H1 (cell line): ENCODE measurements around the gene MED6. TPM values are rescaled to one million over a fixed set of nuclear protein-coding genes. Genes with fewer than 3 reads are reported as not detected.

Source experiments
- CBX8 ChIP-seq: fragments of 300-800, 300-1000 bp; sonication (generic); IDR thresholded peaks from 2 replicates; pipeline ENCODE4 v1.7.1; 2016; ENCODE audit warnings: low read depth, low read length, borderline replicate concordance
- CHD7 ChIP-seq: fragments of 300-600 bp; sonication (generic); IDR thresholded peaks from 2 replicates; pipeline ENCODE4 v1.7.1; 2012; ENCODE audit warnings: low read length, moderate library complexity, mild to moderate bottlenecking, inconsistent platforms; ENCODE audit not compliant: insufficient replicate concordance
- CREB1 ChIP-seq: IDR thresholded peaks from 2 replicates; pipeline ENCODE4 v1.6.1; 2012; ENCODE audit warnings: inconsistent platforms
- JUN ChIP-seq: IDR thresholded peaks from 2 replicates; pipeline ENCODE4 v1.6.1; 2011; ENCODE audit warnings: low read depth, mild to moderate bottlenecking, improper control_type of control experiment, low read length
- KDM4A ChIP-seq: IDR thresholded peaks from one replicate; pipeline ENCODE4 v1.7.1; 2012; ENCODE audit warnings: low read depth, mild to moderate bottlenecking, moderate library complexity, low read length, inconsistent platforms; ENCODE audit not compliant: severe bottlenecking
- POLR2A ChIP-seq, 2 experiments: IDR thresholded peaks; 1 replicate in 1 of 2; 2 replicates in 1 of 2; pipeline ENCODE4 v1.6.1; 2011; ENCODE audit warnings: low read depth in 2 of 2, low read length in 2 of 2, mild to moderate bottlenecking in 2 of 2; ENCODE audit errors: control extremely low read depth in 1 of 2
- POLR2AphosphoS5 ChIP-seq: IDR thresholded peaks from 2 replicates; pipeline ENCODE4 v1.6.1; 2011; ENCODE audit warnings: low read depth, low read length
- TEAD4 ChIP-seq: IDR thresholded peaks from 2 replicates; pipeline ENCODE4 v1.6.1; 2012; ENCODE audit warnings: low read depth, low read length, inconsistent platforms, mixed read lengths
- polyA plus RNA-seq, 7 experiments: library from polyadenylated mRNA; depleted of rRNA in 3 of 7; stranded (reverse) in 5 of 7; unstranded in 2 of 7; fragments of >200 nt in 5 of 7; fragments of 200-250 nt in 2 of 7; gene quantifications; 1 replicate in 5 of 7; 2 replicates in 1 of 7; 4 replicates in 1 of 7; pipeline versions ENCODE4 v1.2.1 to v1.2.3, GENCODE V29; 2011 to 2013; ENCODE audit warnings: missing spikeins in 2 of 7, mixed read lengths in 2 of 7
- total RNA-seq: library from RNA; stranded (reverse); fragmentation: NEBNext Ultra II Directional; extraction: Animal tissue kit (Norgen Biotek cat#: 25700); gene quantifications from 2 replicates; pipeline ENCODE4 v1.2.1, GENCODE V29; 2021

The MED6 gene
- total and polyA plus RNA-seq, 2 of the 8 experiments (the other 6 are each of a cell fraction or from before 2014, with no cell fraction given) = 33.1 to 39.7 TPM

- TF ChIP-seq CHD7 (no peak), POLR2A (IDR thresholded peaks at IDR 0.05; ENCODE audit: control extremely low read depth in 1 of 2, low read depth in 2 of 2, low read length in 2 of 2) (no peak), JUN (no peak), CBX8 (no peak), POLR2AphosphoS5 (no peak), TEAD4 (no peak), CREB1 (no peak), KDM4A (no peak)
Observed at GRCh38 chr14:70643967-70644366, 43.5 kb upstream of the MED6 start (continued).
